ENCODE data around the gene CCND2. TPM values are rescaled to one million over a fixed set of nuclear protein-coding genes. Genes with fewer than 3 reads are reported as not detected.

The CCND2 gene
- total RNA-seq, 1 donor from 2014 or later: 57.5 TPM

GRCh38 chr12:4279198-4279690 is 5.7 kb downstream of the CCND2 start:
- H3K36me3 ChIP-seq: peaks cover 0 to 26% of the 10 kb centered on the region in 2 donors
- no peaks in the 10 kb centered on the region for H3K9me3 ChIP-seq
- peak overlapping the region; percentile 14 for H3K27ac ChIP-seq
- intact Hi-C loops (cut with DNase I): loop anchor here (5.0 kb wide), 1 partner anchor 237 kb away; no protein-coding TSS in a partner anchor
- peak in 1 of 2 donors; percentile 76 for DNase-seq (ENCODE audit: extremely low spot score in 2 of 2)
- no peaks in the 10 kb centered on the region for H3K27me3 ChIP-seq
- TF ChIP-seq POLR2A (IDR thresholded peaks at IDR 0.05): no peak
- TF ChIP-seq POLR2AphosphoS5 (IDR thresholded peaks at IDR 0.05; ENCODE audit: insufficient read depth in 1 of 2, low read depth in 1 of 2): no peak
- no peak for TF ChIP-seq CTCF (IDR thresholded peaks at IDR 0.05)
- H3K4me3 ChIP-seq: no peak overlapping the region
- H3K4me1 ChIP-seq: peaks cover 81% of the 10 kb centered on the region

- H3K4me3 ChIP-seq: no peak overlapping the region
- no peaks in the 10 kb centered on the region for H3K9me3 ChIP-seq
- TF ChIP-seq POLR2A (IDR thresholded peaks at IDR 0.05) (no peak), POLR2AphosphoS5 (IDR thresholded peaks at IDR 0.05; ENCODE audit: insufficient read depth in 1 of 2, low read depth in 1 of 2) (no peak), CTCF (IDR thresholded peaks at IDR 0.05) (no peak)
- peaks cover 83% of the 10 kb centered on the region for H3K4me1 ChIP-seq
- peak in 1 of 2 donors; percentile 87 for DNase-seq (ENCODE audit: extremely low spot score in 2 of 2)
- no peaks in the 10 kb centered on the region for H3K27me3 ChIP-seq
- H3K36me3 ChIP-seq: peaks cover 0 to 26% of the 10 kb centered on the region in 2 donors
- peak overlapping the region; percentile 48 for H3K27ac ChIP-seq
- intact Hi-C loops (cut with DNase I): loop anchor here (5.0 kb wide), 1 partner anchor 288 kb away; no protein-coding TSS in a partner anchor
These were observed 7.0 kb downstream of the CCND2 start for GRCh38 chr12:4280351-4281163.

GRCh38 chr12:4281173-4281654 is 7.7 kb downstream of the CCND2 start:
- Histone ChIP-seq H3K27ac (peak overlapping the region; percentile 48), H3K9me3 (no peaks in the 10 kb centered on the region), H3K4me3 (no peak overlapping the region), H3K36me3 (peaks cover 0 to 26% of the 10 kb centered on the region in 2 donors), H3K4me1 (peaks cover 83% of the 10 kb centered on the region), H3K27me3 (no peaks in the 10 kb centered on the region)
- DNase-seq (ENCODE audit: extremely low spot score in 2 of 2): no peak
- TF ChIP-seq CTCF (IDR thresholded peaks at IDR 0.05): no peak
- TF ChIP-seq POLR2AphosphoS5 (IDR thresholded peaks at IDR 0.05; ENCODE audit: insufficient read depth in 1 of 2, low read depth in 1 of 2): peak in 1 of 2 donors; percentile 29
- no peak for TF ChIP-seq POLR2A (IDR thresholded peaks at IDR 0.05)
- intact Hi-C loops (cut with DNase I): loop anchor here (5.0 kb wide), 1 partner anchor 289 kb away; no protein-coding TSS in a partner anchor

- H3K36me3 ChIP-seq: peaks cover 0 to 26% of the 10 kb centered on the region in 2 donors
- H3K4me1 ChIP-seq: peaks cover 83% of the 10 kb centered on the region
- TF ChIP-seq CTCF (IDR thresholded peaks at IDR 0.05) (no peak), POLR2A (IDR thresholded peaks at IDR 0.05) (no peak), POLR2AphosphoS5 (IDR thresholded peaks at IDR 0.05; ENCODE audit: insufficient read depth in 1 of 2, low read depth in 1 of 2) (no peak)
- peak overlapping the region; percentile 48 for H3K27ac ChIP-seq
- intact Hi-C loops (cut with DNase I): loop anchor here (5.0 kb wide), 1 partner anchor 290 kb away; no protein-coding TSS in a partner anchor
- H3K9me3 ChIP-seq: no peaks in the 10 kb centered on the region
- DNase-seq (ENCODE audit: extremely low spot score in 2 of 2): peak; percentile 81 to 93
- H3K27me3 ChIP-seq: no peaks in the 10 kb centered on the region
- H3K4me3 ChIP-seq: no peak overlapping the region
These were observed 8.7 kb downstream of the CCND2 start for GRCh38 chr12:4282103-4282891.
